Measurements from ENCODE around the gene CLIC5. TPM values are rescaled to one million over a fixed set of nuclear protein-coding genes. Genes with fewer than 3 reads are reported as not detected.

CLIC5 gene
- total and polyA plus RNA-seq, 2 of the 8 experiments (the other 6 are each of a cell fraction or from before 2014, with no cell fraction given), result 0.12 to 0.15 TPM

DNA sequence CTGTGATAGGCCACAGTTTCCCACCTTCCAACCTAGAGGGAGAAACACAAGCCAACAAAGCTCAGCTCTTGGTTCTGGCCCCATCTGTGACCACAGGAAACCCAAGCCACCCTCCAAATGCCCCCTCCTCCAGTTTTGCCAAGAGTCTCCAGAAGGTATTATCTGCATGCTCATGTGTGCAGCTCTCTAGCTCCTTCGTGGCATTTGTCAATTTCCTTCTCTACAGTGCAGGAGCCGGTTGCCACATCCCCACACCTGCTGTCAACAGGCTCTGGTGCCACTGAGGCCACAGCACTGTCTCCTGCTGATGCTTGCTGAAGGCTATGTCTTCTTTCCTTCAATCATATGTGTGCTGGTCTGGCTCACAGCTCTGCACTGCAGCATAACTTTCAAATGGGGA is 177.2 kb downstream of the CLIC5 start:
- H3K14ac ChIP-seq (ENCODE audit: insufficient read length), result no peak overlapping the region
- no peak overlapping the region for H2BK5ac ChIP-seq (ENCODE audit: low read depth, low read length)
- no peaks in the 10 kb centered on the region for H3K36me3 ChIP-seq (ENCODE audit: control insufficient read depth in 2 of 4, insufficient read depth in 4 of 4, low read length in 3 of 4)
- no peak overlapping the region for H4K91ac ChIP-seq (replicated peaks; ENCODE audit: insufficient read length, low read length)
- ChIA-PET POLR2A (ENCODE audit: partially characterized antibody) (no interaction called here), CTCF (ENCODE audit: partially characterized antibody) (interaction anchor here (0.7 to 1.7 kb wide), 6 partner anchors 18 to 1296 kb away, joined by 3 to 6 read pairs (median 4); no protein-coding TSS in a partner anchor)
- no peak overlapping the region for H2BK120ac ChIP-seq (replicated peaks; ENCODE audit: low read depth, low read length)
- H2AFZ ChIP-seq (ENCODE audit: low read length), result no peak overlapping the region
- H3K23me2 ChIP-seq (ENCODE audit: low read depth, low read length), result peaks cover 1% of the 10 kb centered on the region; the same call in 1 of the 2 replicates
- no peak for DNase-seq (ENCODE audit: low read depth in 1 of 2, low spot score in 2 of 2)
- 88% methylated on average over 2 of the region's 2 CpGs; no CpG with 5 or more reads in 1 of the 2 experiments for WGBS, 2 experiments (ENCODE audit: extremely low coverage in 1 of 2, insufficient coverage in 1 of 2, insufficient read length in 1 of 2, insufficient replicate concordance in 2 of 2, low coverage in 1 of 2, low lambda C conversion rate in 2 of 2, missing lambda C conversion rate in 1 of 2)
- no peak for FAIRE-seq
- no peak overlapping the region for H2BK15ac ChIP-seq (ENCODE audit: low read length)
- H3K18ac ChIP-seq (ENCODE audit: extremely low read depth, low read length), result no peak overlapping the region
- H3K79me1 ChIP-seq (ENCODE audit: low read depth, low read length), result no peaks in the 10 kb centered on the region
- H3K79me2 ChIP-seq (ENCODE audit: control insufficient read depth in 1 of 2, insufficient read depth in 2 of 2, low read length in 2 of 2), result no peaks in the 10 kb centered on the region
- no peak overlapping the region for H3K4me3 ChIP-seq (ENCODE audit: extremely low read depth in 1 of 4, insufficient read depth in 2 of 4, low read depth in 3 of 4, low read length in 4 of 4)
- no peak overlapping the region for H2BK20ac ChIP-seq (ENCODE audit: low read length)
- H3K23ac ChIP-seq (ENCODE audit: insufficient read length), result no peak overlapping the region
- no peaks in the 10 kb centered on the region for H4K20me1 ChIP-seq (replicated peaks in 1 of 2; ENCODE audit: control insufficient read depth in 1 of 2, insufficient read depth in 2 of 2, low read length in 2 of 2)
- no peak overlapping the region for H2AK5ac ChIP-seq (ENCODE audit: low read depth, low read length)
- H3K4me1 ChIP-seq (replicated peaks in 1 of 4; ENCODE audit: control insufficient read depth in 3 of 4, insufficient read depth in 4 of 4, low read length in 3 of 4), result no peaks in the 10 kb centered on the region
- no peaks in the 10 kb centered on the region for H3K27me3 ChIP-seq (replicated peaks in 1 of 4; ENCODE audit: control insufficient read depth in 3 of 4, extremely low read depth in 1 of 4, insufficient read depth in 3 of 4, low read length in 3 of 4)
- H4K8ac ChIP-seq (ENCODE audit: extremely low read depth, insufficient read depth, low read length), result no peak overlapping the region
- H3K27ac ChIP-seq (ENCODE audit: low read depth, low read length), result no peak overlapping the region
- H3K4me2 ChIP-seq (ENCODE audit: insufficient read depth in 1 of 2, low read depth in 2 of 2, low read length in 2 of 2), result no peak overlapping the region
- no peak overlapping the region for H3K56ac ChIP-seq (replicated peaks; ENCODE audit: insufficient read length, low read depth, low read length)
- no peak overlapping the region for H4K5ac ChIP-seq (ENCODE audit: insufficient read length, low read depth, low read length)
- H3K9me3 ChIP-seq (ENCODE audit: insufficient read depth in 2 of 2, low read depth in 1 of 2, low read length in 1 of 2), result no peaks in the 10 kb centered on the region
- H2BK12ac ChIP-seq (ENCODE audit: low read depth, low read length), result no peak overlapping the region
- H3K9ac ChIP-seq (replicated peaks in 1 of 4; ENCODE audit: extremely low read depth in 1 of 4, low read depth in 3 of 4, low read length in 3 of 4), result no peak overlapping the region
- no peak overlapping the region for H3K4ac ChIP-seq (replicated peaks; ENCODE audit: insufficient read length, low read depth, low read length)
- TF ChIP-seq MAFK (IDR thresholded peaks at IDR 0.05; ENCODE audit: low read depth, low read length) (no peak), SIX5 (IDR thresholded peaks at IDR 0.05; ENCODE audit: low read depth, low read length) (no peak), GTF2F1 (IDR thresholded peaks at IDR 0.05; ENCODE audit: borderline replicate concordance, low read depth, low read length) (no peak), BRCA1 (IDR thresholded peaks at IDR 0.05; ENCODE audit: low read depth, low read length) (no peak), CEBPB (IDR thresholded peaks at IDR 0.05; ENCODE audit: low read depth, low read length) (no peak), CBX5 (IDR thresholded peaks at IDR 0.05; ENCODE audit: low read depth, low read length) (no peak), KDM5A (IDR thresholded peaks at IDR 0.05; ENCODE audit: low read length) (no peak), TCF12 (IDR thresholded peaks at IDR 0.05; ENCODE audit: low read depth, low read length) (no peak), KDM4A (IDR thresholded peaks at IDR 0.05; ENCODE audit: low read depth, low read length, severe bottlenecking) (no peak), EGR1 (IDR thresholded peaks at IDR 0.05; ENCODE audit: borderline replicate concordance, low read depth, low read length) (no peak)
- TF ChIP-seq, protein P1, sequence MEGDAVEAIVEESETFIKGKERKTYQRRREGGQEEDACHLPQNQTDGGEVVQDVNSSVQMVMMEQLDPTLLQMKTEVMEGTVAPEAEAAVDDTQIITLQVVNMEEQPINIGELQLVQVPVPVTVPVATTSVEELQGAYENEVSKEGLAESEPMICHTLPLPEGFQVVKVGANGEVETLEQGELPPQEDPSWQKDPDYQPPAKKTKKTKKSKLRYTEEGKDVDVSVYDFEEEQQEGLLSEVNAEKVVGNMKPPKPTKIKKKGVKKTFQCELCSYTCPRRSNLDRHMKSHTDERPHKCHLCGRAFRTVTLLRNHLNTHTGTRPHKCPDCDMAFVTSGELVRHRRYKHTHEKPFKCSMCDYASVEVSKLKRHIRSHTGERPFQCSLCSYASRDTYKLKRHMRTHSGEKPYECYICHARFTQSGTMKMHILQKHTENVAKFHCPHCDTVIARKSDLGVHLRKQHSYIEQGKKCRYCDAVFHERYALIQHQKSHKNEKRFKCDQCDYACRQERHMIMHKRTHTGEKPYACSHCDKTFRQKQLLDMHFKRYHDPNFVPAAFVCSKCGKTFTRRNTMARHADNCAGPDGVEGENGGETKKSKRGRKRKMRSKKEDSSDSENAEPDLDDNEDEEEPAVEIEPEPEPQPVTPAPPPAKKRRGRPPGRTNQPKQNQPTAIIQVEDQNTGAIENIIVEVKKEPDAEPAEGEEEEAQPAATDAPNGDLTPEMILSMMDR (IDR thresholded peaks at IDR 0.05; ENCODE audit: control extremely low read depth in 1 of 3, insufficient read depth in 1 of 3, low read depth in 1 of 3, low read length in 3 of 3), result no peak
- TF ChIP-seq, protein P2, sequence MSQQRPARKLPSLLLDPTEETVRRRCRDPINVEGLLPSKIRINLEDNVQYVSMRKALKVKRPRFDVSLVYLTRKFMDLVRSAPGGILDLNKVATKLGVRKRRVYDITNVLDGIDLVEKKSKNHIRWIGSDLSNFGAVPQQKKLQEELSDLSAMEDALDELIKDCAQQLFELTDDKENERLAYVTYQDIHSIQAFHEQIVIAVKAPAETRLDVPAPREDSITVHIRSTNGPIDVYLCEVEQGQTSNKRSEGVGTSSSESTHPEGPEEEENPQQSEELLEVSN (IDR thresholded peaks at IDR 0.05), result no peak

Measured in H1 (cell line).